Prostate gland (tissue), 2 donors: Measurements from ENCODE around the gene FHOD3.

Experiments used
- POLR2A ChIP-seq: fragments of 450-650 bp; IDR thresholded peaks from one replicate; pipeline ENCODE4 v1.6.1; 2016; ENCODE audit warnings: antibody characterized with exemption, mild to moderate bottlenecking
- TF ChIP-seq, protein P1 (sequence below), 4 experiments: fragments of 200-600 bp in 2 of 4; fragments of 450-650 bp in 2 of 4; sonication (generic) in 2 of 4; IDR thresholded peaks; 1 replicate in 3 of 4; 2 replicates in 1 of 4; pipeline ENCODE4 v1.5.1; 2016 to 2019; ENCODE audit warnings: antibody characterized with exemption in 4 of 4, mild to moderate bottlenecking in 2 of 4, moderate library complexity in 2 of 4

DNA sequence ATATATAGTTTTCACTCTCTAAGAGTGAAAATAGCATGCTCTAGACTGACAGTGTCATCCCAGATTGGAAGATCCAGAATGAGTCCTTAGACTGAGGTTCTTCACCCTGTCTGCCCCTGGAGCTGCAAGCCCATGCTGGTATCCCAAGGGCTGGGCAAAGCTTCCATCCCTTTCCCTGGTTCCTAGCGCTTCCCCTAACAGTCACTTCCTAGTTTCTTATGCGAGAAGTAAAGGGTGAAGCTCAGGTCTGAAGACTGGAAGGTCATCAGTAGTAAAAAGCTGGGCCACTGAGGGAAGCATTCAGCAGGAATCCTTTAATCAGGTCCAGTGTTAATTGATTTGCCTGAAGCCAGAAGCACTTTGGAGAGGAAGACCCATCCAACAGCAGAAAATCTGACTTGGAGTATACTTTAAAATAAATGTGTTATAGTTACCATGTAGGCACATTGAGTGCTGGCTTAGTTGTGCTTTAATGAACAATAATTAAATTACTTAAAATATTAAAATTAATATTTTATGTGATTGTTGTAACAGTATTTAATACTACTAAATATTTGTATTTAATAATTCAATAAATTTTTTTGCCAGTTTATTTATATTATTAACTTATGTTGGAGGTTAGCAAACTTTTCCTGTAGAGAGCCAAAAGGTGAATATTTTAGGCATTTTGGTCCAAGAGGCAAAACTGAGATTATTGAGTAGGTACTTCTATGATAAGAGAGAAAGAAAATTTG, 237.9 kb downstream of the FHOD3 start:
- TF ChIP-seq, protein P1, sequence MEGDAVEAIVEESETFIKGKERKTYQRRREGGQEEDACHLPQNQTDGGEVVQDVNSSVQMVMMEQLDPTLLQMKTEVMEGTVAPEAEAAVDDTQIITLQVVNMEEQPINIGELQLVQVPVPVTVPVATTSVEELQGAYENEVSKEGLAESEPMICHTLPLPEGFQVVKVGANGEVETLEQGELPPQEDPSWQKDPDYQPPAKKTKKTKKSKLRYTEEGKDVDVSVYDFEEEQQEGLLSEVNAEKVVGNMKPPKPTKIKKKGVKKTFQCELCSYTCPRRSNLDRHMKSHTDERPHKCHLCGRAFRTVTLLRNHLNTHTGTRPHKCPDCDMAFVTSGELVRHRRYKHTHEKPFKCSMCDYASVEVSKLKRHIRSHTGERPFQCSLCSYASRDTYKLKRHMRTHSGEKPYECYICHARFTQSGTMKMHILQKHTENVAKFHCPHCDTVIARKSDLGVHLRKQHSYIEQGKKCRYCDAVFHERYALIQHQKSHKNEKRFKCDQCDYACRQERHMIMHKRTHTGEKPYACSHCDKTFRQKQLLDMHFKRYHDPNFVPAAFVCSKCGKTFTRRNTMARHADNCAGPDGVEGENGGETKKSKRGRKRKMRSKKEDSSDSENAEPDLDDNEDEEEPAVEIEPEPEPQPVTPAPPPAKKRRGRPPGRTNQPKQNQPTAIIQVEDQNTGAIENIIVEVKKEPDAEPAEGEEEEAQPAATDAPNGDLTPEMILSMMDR (IDR thresholded peaks at IDR 0.05): no peak
- no peak for TF ChIP-seq POLR2A
